SH-SY5Y (cell line): ENCODE measurements around the gene RAB15.

ENCODE experiments used
- GATA2 ChIP-seq: IDR thresholded peaks from 2 replicates; pipeline ENCODE4 v1.6.1; 2011; ENCODE audit warnings: mild to moderate bottlenecking, low read depth, low read length
- GATA3 ChIP-seq: IDR thresholded peaks from 2 replicates; pipeline ENCODE4 v1.6.1; 2011; ENCODE audit warnings: low read depth, mild to moderate bottlenecking, low read length, moderate library complexity

The RAB15 gene

DNA sequence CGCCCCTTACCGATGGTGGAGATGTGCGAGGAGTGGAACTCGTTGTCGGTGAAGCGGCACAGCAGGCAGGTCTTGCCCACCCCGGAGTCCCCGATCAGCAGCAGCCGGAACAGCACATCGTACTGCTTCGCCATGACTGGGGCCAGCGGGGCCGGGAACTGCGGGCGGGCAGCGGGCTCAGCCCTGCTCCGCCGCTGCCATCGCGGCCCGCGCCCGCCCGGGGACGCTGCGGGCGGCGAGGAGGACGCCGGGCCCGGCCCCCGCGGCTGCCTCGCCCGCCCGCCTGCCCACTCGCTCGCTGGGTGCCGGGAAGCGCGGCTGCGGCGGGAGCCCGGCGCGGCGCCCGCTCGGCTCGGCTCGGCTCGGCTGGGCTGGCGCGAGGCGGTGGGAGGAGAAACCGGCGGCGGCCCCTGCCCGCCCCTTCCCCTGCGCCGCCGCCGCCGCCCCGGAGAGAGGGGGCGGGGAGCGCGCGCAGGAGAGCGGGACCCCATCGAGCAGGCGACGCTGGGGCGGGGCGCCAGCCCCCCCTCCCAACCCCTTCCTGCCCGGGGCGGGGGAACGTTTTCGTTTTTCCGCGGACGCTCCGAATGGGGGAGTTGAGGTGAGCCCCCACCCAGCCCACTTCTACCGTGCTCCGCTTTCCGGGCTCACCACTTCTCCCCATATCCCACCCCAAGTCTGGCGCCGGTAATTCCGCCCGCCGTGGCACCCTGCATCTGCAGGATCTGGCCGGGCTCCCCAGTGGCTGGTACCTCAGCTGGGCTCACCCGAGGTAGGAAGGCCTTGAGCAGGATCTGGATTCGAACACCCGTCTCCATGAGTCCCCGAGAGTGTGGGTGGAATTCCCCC lies at the start of gene RAB15:
Gene RAB15 (minus strand): TSS at position 394 of the 849 bp plus-strand sequence. CDS start 260 bp downstream, at position 134.
- no peak for TF ChIP-seq GATA2
- no peak for TF ChIP-seq GATA3

DNA sequence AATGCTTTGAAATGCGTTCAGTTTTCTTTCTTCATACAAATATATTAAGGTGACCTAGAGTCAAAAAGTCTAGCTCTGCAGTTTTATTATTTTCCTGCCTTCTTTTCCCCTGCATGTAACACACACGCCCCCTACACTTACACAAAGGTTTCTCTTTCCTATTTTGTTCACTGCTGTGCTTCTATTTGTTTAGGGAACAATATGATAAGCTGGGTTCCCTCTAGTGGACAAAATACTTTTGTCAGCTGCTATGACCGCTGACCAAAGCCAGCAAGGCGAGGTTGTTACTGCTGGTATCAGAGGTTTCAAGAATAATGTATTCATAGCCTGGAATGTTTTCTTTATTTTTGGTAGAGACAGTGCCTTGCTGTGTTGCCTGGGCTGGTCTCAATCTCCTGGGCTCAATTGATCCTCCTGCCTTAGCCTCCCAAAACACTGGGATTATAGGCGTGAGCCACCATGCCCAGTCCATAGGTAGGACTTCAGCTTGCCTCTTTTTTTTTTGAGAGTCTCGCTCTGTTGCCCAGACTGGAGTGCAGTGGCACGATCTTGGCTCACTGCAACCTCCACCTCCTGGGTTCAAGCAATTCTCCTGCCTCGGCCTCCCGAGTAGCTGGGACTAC lies 47.9 kb upstream of the RAB15 start:
- TF ChIP-seq GATA3 (no peak), GATA2 (no peak)

- TF ChIP-seq GATA2 (no peak), GATA3 (no peak)
These were observed 44.3 kb upstream of the RAB15 start for GRCh38 chr14:65016471-65016870.

- TF ChIP-seq GATA3 (no peak), GATA2 (no peak)
These were observed 43.3 kb upstream of the RAB15 start for GRCh38 chr14:65015391-65015790.

- no peak for TF ChIP-seq GATA2
These were observed 40.2 kb upstream of the RAB15 start for GRCh38 chr14:65012353-65012752.

DNA sequence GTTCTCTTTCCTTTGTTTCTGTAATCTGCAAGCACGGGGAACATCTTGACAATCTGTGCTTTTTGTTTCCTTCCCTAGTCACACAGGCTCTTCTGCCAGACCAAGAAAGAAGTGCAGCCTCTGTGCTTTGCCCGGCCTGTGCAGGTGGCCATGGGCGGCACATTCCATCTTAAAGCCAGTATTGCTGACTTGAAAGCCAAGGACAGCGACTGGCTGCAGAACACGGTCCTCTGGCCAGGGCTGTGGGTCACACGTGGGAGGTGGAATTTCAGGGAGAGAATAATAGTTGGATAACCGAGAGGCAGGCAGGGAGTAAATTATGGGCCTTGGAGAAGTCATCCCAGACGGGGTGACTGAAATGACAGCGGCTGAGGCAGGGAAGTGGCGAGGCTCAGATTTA lies 39.4 kb upstream of the RAB15 start:
- TF ChIP-seq GATA2 (no peak), GATA3 (no peak)

DNA sequence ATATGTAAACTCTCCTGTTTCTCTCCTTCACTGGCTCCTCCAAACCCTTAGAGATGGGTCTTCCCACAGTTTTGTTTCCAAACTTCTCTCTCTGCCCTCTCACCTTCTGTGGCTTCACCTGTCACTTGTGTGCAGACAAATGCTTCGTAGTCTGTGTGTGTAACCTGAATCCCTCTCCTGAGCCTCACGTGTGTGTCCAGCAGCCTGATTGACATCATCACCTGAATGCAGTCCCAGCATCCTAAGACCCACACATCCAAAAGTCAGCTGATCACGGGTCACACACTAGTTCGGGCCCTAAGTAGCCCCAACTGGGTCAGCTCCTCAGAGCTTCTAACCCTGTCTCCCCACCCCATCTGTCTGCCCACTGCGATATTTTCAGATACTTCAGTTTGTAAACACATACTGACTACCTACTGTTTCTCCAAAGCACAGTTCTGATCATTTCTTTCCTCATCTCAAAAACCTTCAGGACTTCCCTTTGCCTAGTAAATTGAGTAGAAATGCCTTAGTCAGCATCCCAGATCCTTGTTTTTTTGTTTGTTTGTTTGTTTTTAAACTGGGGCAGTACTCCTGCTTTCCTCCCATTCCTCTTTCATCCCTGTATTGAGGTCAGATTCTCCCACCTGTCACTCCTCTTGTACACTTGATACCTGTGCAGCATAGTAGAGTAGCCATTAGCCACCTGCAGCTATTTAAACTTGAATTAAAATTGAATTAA lies 38.2 kb upstream of the RAB15 start:
- TF ChIP-seq GATA2 (no peak), GATA3 (no peak)

GRCh38 chr14:65007202-65007601 lies 35.1 kb upstream of the RAB15 start:
- TF ChIP-seq GATA2 (no peak), GATA3 (no peak)

GRCh38 chr14:65006261-65006721 lies 34.2 kb upstream of the RAB15 start:
- TF ChIP-seq GATA3 = no peak
- no peak for TF ChIP-seq GATA2

GRCh38 chr14:65003394-65003793 lies 31.3 kb upstream of the RAB15 start:
- TF ChIP-seq GATA3 (no peak), GATA2 (no peak)

GRCh38 chr14:65002586-65003210 lies 30.6 kb upstream of the RAB15 start:
- TF ChIP-seq GATA3 = no peak
- no peak for TF ChIP-seq GATA2

DNA sequence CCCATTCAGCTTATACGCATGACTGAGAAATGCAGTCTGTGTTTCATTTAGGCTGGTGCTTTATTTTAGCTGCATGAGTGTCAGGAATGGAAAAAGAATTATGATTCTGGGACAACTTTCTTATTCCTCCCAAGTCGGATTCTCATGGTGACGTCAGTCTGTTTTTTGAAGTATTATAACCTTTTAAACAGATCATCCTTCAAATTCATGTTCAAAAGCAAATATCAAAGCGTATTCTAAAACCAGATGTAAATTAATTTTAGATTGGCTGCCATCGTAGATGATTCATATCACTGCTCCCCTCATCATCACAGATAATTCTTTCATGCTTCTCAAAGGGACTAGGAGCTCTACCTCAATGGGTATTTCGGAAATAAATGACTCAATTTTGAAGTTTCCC lies 29.6 kb upstream of the RAB15 start:
- TF ChIP-seq GATA2 (no peak), GATA3 (no peak)

DNA sequence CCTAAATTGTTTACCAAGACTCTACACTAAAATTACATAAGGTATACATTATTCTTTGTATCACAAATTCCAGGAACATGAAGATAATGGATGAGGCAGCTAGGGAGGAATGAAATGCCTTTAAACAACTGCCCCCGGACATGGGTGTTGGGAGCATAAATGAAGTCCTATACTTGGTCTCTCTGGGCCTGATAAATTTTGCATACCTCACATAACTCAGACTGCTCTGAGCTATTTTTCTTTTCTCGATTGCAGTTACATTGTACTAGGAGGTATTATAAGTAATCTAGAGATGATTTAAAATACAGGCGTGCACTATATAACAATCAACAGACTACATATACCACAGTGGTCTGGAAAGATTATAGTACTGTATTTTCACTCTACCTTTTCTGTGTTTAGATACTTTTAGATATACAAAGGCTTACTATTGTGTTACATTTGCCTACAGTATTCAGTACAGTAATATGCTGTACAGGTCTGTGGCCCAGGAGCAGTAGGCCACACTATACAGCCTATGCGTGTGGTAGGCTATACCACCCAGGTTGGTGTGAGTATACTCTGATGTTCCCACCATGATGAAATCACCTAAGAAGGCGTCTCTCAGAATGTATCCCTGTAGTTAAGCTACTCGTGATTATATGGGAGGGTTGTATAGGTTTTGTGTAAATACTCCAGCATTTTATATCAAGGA lies 28.9 kb upstream of the RAB15 start:
- no peak for TF ChIP-seq GATA2
- no peak for TF ChIP-seq GATA3
